NCI-H524 (cell line): Measurements from ENCODE around the gene RAB11FIP4.

Experiments used
- DNase-seq, 2 experiments: peaks; one replicate each; lab custom pipeline; 2025; lab: John Stamatoyannopoulos, UW

The RAB11FIP4 gene

GRCh38 chr17:31408586-31408985, 17.1 kb downstream of the RAB11FIP4 start:
- DNase-seq, result peak in 1 of 2 experiments; percentile 59

GRCh38 chr17:31411707-31412285, 20.3 kb downstream of the RAB11FIP4 start:
- no peak for DNase-seq

GRCh38 chr17:31412511-31412910, 21.0 kb downstream of the RAB11FIP4 start:
- no peak for DNase-seq

- DNase-seq, result no peak
Observed at GRCh38 chr17:31413081-31413799, 21.8 kb downstream of the RAB11FIP4 start.

- DNase-seq, result peak; percentile 55 to 75
Observed at GRCh38 chr17:31413874-31414549, 22.5 kb downstream of the RAB11FIP4 start.

- no peak for DNase-seq
Observed at GRCh38 chr17:31414550-31414918, 23.1 kb downstream of the RAB11FIP4 start.

GRCh38 chr17:31415004-31415454, 23.6 kb downstream of the RAB11FIP4 start:
- no peak for DNase-seq

GRCh38 chr17:31415640-31416502, 24.4 kb downstream of the RAB11FIP4 start:
- no peak for DNase-seq

- peak in 1 of 2 experiments; percentile 35 for DNase-seq
Observed at GRCh38 chr17:31416503-31416923, 25.0 kb downstream of the RAB11FIP4 start.

- no peak for DNase-seq
Observed at GRCh38 chr17:31417051-31417792, 25.7 kb downstream of the RAB11FIP4 start.

- DNase-seq, result no peak
Observed at GRCh38 chr17:31418773-31419350, 27.4 kb downstream of the RAB11FIP4 start.

- DNase-seq, result no peak
Observed at GRCh38 chr17:31422443-31422842, 31.0 kb downstream of the RAB11FIP4 start.

GRCh38 chr17:31424944-31425281, 33.4 kb downstream of the RAB11FIP4 start:
- no peak for DNase-seq

GRCh38 chr17:31425282-31426040, 34.0 kb downstream of the RAB11FIP4 start:
- peak; percentile 70 to 82 for DNase-seq

GRCh38 chr17:31427684-31428083, 36.2 kb downstream of the RAB11FIP4 start:
- no peak for DNase-seq

- no peak for DNase-seq
Observed at GRCh38 chr17:31428111-31428510, 36.6 kb downstream of the RAB11FIP4 start.

- no peak for DNase-seq
Observed at GRCh38 chr17:31428512-31428911, 37.0 kb downstream of the RAB11FIP4 start.

- DNase-seq, result no peak
Observed at GRCh38 chr17:31431098-31431851, 39.8 kb downstream of the RAB11FIP4 start.

GRCh38 chr17:31431852-31432658, 40.6 kb downstream of the RAB11FIP4 start:
- DNase-seq, result no peak
